HTR-8/SVneo (cell line): ENCODE measurements around the gene CRTAC1.
A peak's percentile ranks its signal among the peaks of the same experiment; 100 is the strongest.

Experiments
- DNase-seq: peaks from one replicate; pipeline ENCODE4 v3.0.0; 2011; ENCODE audit warnings: low spot score, mixed read lengths; ENCODE audit not compliant: insufficient read length
- FAIRE-seq: peaks from 2 replicates; lab custom pipeline; 2011; peaks lifted over from hg19 to GRCh38; lab: Jason Lieb, UNC

Gene CRTAC1

GRCh38 chr10:97905276-97905675 is 125.1 kb downstream of the CRTAC1 start:
- FAIRE-seq (no peak), DNase-seq (no peak)

- FAIRE-seq (peak; percentile 4), DNase-seq (no peak)
Measured at GRCh38 chr10:97904576-97904975, 125.8 kb downstream of the CRTAC1 start.

GRCh38 chr10:97904018-97904381 is 126.4 kb downstream of the CRTAC1 start:
- no peak for DNase-seq
- FAIRE-seq: no peak

GRCh38 chr10:97903128-97904017 is 127.0 kb downstream of the CRTAC1 start:
- FAIRE-seq (no peak), DNase-seq (no peak)

DNA sequence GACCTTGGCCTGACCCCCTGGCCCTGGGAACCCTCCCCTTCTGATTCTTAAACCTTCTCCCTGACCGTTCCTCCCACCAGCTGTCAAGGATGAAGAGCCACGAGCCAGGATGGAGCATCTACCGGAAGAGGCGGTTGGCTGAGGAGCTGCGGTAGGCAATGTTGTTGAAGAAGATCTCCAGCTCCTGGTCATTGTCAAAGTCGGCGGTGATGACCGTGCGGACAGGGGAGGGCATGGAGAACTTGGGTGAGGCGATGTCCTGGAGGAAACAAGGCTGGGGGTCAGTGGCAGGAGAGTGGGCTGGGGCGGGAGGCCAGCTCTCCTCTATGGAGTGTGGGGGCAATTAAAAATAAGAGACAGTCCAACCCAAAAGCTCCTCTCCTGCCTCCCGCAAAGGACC is 129.0 kb downstream of the CRTAC1 start:
- FAIRE-seq: no peak
- DNase-seq: no peak

- no peak for DNase-seq
- FAIRE-seq: no peak
Measured at GRCh38 chr10:97898429-97898828, 132.0 kb downstream of the CRTAC1 start.

- DNase-seq: no peak
- FAIRE-seq: no peak
Measured at GRCh38 chr10:97896756-97897358, 133.6 kb downstream of the CRTAC1 start.

- DNase-seq (no peak), FAIRE-seq (no peak)
Measured at GRCh38 chr10:97895915-97896314, 134.5 kb downstream of the CRTAC1 start.

DNA sequence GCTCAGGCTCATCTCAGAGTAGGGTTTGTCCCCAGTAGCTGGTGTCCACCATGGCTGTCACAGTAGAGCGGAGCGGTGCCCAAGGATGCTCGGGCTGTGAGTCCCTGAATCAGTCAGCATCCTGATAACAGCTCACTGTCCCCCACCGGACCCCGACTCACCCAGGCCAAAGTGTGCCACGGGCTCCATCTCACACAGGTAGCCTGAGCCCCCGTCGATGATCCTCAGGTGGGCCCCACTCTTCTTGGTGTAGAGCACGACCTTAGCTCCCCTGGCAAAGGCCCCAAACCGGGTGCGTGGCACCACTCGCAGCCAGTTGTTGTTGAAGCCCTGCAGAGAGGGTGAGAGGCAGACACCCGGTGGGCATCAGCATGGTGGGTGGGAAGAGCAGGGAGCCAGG is 135.3 kb downstream of the CRTAC1 start:
- no peak for DNase-seq
- FAIRE-seq: no peak

GRCh38 chr10:97894092-97894491 is 136.3 kb downstream of the CRTAC1 start:
- FAIRE-seq (no peak), DNase-seq (no peak)

DNA sequence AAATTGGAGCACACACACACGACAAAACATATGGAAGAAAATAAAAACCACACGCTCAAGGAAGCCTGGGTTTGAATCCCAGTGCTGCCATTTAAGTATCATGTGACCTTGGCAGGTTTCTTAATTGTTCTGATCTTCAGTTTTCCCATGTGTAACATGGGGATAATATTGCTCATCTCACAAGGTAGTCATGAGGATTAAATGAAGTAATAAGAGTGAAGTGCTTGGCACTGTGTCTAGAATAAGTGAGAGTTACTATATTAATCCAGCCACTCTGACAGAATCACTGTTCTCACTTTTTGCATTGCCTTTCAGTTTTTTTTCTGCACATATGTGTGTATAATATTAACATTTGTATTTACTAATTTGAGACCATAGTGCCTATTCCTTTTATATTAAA is 137.5 kb downstream of the CRTAC1 start:
- DNase-seq: no peak
- no peak for FAIRE-seq

- DNase-seq (no peak), FAIRE-seq (no peak)
Measured at GRCh38 chr10:97892506-97892905, 137.9 kb downstream of the CRTAC1 start.

DNA sequence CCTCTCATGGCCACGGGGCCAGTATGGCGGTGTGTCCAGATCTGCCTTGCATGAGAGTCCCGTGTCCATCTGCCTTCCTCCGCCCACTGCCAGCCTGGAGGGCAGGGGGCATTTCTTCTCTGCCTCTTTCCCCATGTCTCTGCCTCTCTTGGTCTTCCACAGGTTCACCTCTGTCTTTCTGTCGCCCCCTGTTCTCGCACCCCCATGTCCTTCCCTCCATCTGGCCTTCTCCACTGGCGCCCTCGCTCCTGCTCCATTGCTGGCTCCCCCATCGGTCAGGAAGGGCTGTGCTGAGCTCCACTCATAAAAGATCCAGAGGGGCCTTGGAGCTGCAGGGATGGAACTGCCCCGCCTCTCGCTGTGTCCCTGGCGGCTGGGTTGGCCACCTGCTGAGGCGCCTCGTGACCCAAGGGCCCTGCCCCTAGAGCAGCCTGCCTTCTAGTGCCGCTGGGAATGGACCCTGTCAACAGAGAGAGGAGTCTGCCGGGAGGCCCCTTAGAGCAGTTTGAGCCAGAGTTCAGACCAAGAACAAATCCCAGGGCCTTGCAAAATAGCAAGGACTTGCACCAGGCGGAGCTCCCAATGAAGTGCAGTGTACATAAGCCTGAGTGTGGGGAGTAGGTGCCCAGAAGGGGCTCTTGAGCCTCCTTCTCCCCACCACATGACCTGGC is 138.8 kb downstream of the CRTAC1 start:
- FAIRE-seq: no peak
- no peak for DNase-seq

GRCh38 chr10:97889461-97890265 is 140.8 kb downstream of the CRTAC1 start:
- DNase-seq (peak; percentile 83), FAIRE-seq (peak; percentile 97)

- FAIRE-seq (peak; percentile 92), DNase-seq (peak; percentile 83)
Measured at GRCh38 chr10:97888641-97889262, 141.7 kb downstream of the CRTAC1 start.

- peak; percentile 64 for FAIRE-seq
- no peak for DNase-seq
Measured at GRCh38 chr10:97888134-97888533, 142.3 kb downstream of the CRTAC1 start.

- FAIRE-seq: no peak
- no peak for DNase-seq
Measured at GRCh38 chr10:97887399-97887798, 143.0 kb downstream of the CRTAC1 start.

DNA sequence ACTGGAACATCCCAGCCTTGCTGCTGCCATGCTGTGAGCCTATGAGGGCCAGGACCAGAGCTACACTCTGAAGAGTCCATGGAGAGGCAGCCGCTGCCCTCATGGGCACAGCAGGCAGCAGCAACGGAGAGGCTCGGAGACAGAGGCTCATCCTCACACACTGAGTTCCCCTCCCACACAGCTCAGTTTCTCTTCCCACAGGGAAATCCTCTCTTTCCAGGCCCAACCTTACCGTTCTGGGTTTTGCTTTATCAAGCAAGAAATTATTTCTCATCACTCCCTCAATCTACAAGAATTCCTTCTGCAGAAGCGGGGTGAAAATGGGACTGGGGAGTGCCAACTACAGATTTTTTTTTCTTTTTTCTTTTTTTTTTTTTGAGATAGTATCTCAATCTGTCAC is 144.1 kb downstream of the CRTAC1 start:
- DNase-seq (no peak), FAIRE-seq (no peak)

- DNase-seq (no peak), FAIRE-seq (peak; percentile 54)
Measured at GRCh38 chr10:97883092-97883485, 147.3 kb downstream of the CRTAC1 start.
